ENCODE data around the gene PRIMPOL. TPM values are rescaled to one million over a fixed set of nuclear protein-coding genes. Genes with fewer than 3 reads are reported as not detected.

The PRIMPOL gene
- total RNA-seq, 2 donors from 2014 or later, result 4.6 to 15.0 TPM

GRCh38 chr4:184695178-184695896 lies 45.8 kb downstream of the PRIMPOL start:
- H3K36me3 ChIP-seq (replicated peaks in 1 of 2; ENCODE audit: insufficient read depth in 1 of 2, low read depth in 2 of 2), result peaks cover 0 to 4% of the 10 kb centered on the region in 2 donors
- 74 to 83% methylated on average over 3 of the region's 3 CpGs for WGBS, 2 donors
- intact Hi-C loops (cut with DNase I), result no loop called here
- no peak for TF ChIP-seq POLR2A (IDR thresholded peaks at IDR 0.05)
- TF ChIP-seq, protein P1, sequence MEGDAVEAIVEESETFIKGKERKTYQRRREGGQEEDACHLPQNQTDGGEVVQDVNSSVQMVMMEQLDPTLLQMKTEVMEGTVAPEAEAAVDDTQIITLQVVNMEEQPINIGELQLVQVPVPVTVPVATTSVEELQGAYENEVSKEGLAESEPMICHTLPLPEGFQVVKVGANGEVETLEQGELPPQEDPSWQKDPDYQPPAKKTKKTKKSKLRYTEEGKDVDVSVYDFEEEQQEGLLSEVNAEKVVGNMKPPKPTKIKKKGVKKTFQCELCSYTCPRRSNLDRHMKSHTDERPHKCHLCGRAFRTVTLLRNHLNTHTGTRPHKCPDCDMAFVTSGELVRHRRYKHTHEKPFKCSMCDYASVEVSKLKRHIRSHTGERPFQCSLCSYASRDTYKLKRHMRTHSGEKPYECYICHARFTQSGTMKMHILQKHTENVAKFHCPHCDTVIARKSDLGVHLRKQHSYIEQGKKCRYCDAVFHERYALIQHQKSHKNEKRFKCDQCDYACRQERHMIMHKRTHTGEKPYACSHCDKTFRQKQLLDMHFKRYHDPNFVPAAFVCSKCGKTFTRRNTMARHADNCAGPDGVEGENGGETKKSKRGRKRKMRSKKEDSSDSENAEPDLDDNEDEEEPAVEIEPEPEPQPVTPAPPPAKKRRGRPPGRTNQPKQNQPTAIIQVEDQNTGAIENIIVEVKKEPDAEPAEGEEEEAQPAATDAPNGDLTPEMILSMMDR (IDR thresholded peaks at IDR 0.05), result no peak
- H3K27me3 ChIP-seq, result no peaks in the 10 kb centered on the region
- no peak for ATAC-seq
- H3K27ac ChIP-seq, result no peak overlapping the region
- no peak overlapping the region for H3K4me3 ChIP-seq
- no peaks in the 10 kb centered on the region for H3K4me1 ChIP-seq
- no peak for DNase-seq
- no peaks in the 10 kb centered on the region for H3K9me3 ChIP-seq

GRCh38 chr4:184697956-184698355 lies 48.4 kb downstream of the PRIMPOL start:
- intact Hi-C loops (cut with DNase I), result no loop called here
- no peak for TF ChIP-seq POLR2A (IDR thresholded peaks at IDR 0.05)
- TF ChIP-seq, protein P1 (IDR thresholded peaks at IDR 0.05), result no peak
- no peaks in the 10 kb centered on the region for H3K4me1 ChIP-seq
- no peaks in the 10 kb centered on the region for H3K9me3 ChIP-seq
- no peak overlapping the region for H3K4me3 ChIP-seq
- H3K27ac ChIP-seq, result no peak overlapping the region
- ATAC-seq (no peak), DNase-seq (no peak)
- no peaks in the 10 kb centered on the region for H3K27me3 ChIP-seq
- H3K36me3 ChIP-seq (replicated peaks in 1 of 2; ENCODE audit: insufficient read depth in 1 of 2, low read depth in 2 of 2), result peaks cover 0 to 4% of the 10 kb centered on the region in 2 donors
- 81 to 92% methylated on average over 3 of the region's 3 CpGs for WGBS, 2 donors

GRCh38 chr4:184699941-184700340 lies 50.4 kb downstream of the PRIMPOL start:
- Histone ChIP-seq H3K4me3 (no peak overlapping the region), H3K36me3 (replicated peaks in 1 of 2; ENCODE audit: insufficient read depth in 1 of 2, low read depth in 2 of 2) (no peaks in the 10 kb centered on the region), H3K27ac (no peak overlapping the region), H3K4me1 (no peaks in the 10 kb centered on the region), H3K27me3 (no peaks in the 10 kb centered on the region), H3K9me3 (no peaks in the 10 kb centered on the region)
- 94 to 96% methylated on average over 4 of the region's 4 CpGs for WGBS, 2 donors
- ATAC-seq (no peak), DNase-seq (no peak)
- intact Hi-C loops (cut with DNase I), result no loop called here
- TF ChIP-seq POLR2A (IDR thresholded peaks at IDR 0.05), result no peak
- TF ChIP-seq, protein P1 (IDR thresholded peaks at IDR 0.05), result no peak

- Histone ChIP-seq H3K4me3 (no peak overlapping the region), H3K9me3 (no peaks in the 10 kb centered on the region), H3K36me3 (replicated peaks in 1 of 2; ENCODE audit: insufficient read depth in 1 of 2, low read depth in 2 of 2) (no peaks in the 10 kb centered on the region), H3K27me3 (no peaks in the 10 kb centered on the region), H3K4me1 (no peaks in the 10 kb centered on the region), H3K27ac (no peak overlapping the region)
- ATAC-seq (no peak), DNase-seq (no peak)
- intact Hi-C loops (cut with DNase I), result no loop called here
- WGBS, 2 donors, result 94 to 98% methylated on average over 2 of the region's 2 CpGs
- TF ChIP-seq, protein P1 (IDR thresholded peaks at IDR 0.05), result no peak
- no peak for TF ChIP-seq POLR2A (IDR thresholded peaks at IDR 0.05)
Observed at GRCh38 chr4:184702114-184702513, 52.6 kb downstream of the PRIMPOL start.

DNA sequence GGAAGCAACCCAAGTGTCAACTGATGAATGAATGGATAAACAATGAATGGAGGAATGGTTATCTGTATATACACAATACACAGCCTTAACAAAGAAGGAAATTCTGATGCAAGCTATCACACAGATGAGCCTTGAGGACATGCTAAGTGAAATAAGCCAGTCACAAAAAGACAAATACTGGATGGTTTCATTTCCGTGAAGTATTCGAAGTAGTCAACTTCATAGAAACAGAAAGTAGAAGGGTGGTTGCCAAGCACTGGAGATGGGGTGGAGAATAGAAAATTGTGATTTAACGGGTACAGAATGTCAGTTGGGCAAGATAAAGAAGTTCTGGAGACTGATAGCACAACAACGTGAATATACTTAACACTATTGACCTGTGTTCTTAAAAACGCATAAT lies 56.2 kb downstream of the PRIMPOL start:
- WGBS, 2 donors, result 73 to 85% methylated on average over 5 of the region's 5 CpGs
- Histone ChIP-seq H3K9me3 (no peaks in the 10 kb centered on the region), H3K36me3 (replicated peaks in 1 of 2; ENCODE audit: insufficient read depth in 1 of 2, low read depth in 2 of 2) (no peaks in the 10 kb centered on the region), H3K27ac (no peak overlapping the region), H3K27me3 (no peaks in the 10 kb centered on the region), H3K4me3 (no peak overlapping the region), H3K4me1 (no peaks in the 10 kb centered on the region)
- ATAC-seq (no peak), DNase-seq (no peak)
- TF ChIP-seq, protein P1 (IDR thresholded peaks at IDR 0.05), result no peak
- no peak for TF ChIP-seq POLR2A (IDR thresholded peaks at IDR 0.05)
- intact Hi-C loops (cut with DNase I), result no loop called here
